ENCODE results near the gene MTFR1L.

DNA sequence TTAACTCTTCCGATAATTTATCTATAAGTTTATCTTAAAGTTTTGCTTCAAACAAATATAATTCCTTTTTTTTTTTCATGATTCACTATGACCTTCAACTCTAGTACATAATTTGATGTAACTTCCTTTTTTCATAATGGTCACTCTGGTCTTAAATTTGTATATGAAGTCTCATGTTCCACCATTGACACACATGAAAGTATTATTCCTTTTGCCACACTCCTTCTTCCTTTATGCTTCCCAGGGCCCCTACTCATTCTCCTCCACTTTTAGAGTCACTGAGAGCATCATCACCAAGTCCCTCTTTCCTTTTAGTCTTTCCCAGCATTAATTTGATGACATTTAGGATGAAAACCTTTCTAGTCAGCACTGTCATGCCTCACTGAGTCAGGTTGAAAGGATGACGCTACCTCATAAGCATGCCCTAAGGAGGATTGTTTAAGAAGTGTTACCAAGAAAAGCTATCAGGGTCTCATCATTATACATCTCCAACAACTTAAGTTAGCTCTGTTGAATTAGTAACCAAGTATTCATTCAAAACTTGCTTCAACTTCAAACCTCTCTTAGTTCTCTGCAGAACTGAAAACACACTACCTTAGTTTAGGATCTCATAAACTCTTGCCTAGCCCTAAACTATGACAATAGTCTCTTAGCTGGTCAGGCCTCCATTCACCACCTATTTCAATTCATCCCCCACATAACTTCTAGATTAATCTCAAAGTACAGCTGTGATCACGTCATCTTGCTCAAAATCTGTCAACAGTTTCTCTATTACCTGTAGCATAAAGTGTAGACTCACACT is 25.0 kb downstream of the MTFR1L start:
- TF ChIP-seq, protein P1, sequence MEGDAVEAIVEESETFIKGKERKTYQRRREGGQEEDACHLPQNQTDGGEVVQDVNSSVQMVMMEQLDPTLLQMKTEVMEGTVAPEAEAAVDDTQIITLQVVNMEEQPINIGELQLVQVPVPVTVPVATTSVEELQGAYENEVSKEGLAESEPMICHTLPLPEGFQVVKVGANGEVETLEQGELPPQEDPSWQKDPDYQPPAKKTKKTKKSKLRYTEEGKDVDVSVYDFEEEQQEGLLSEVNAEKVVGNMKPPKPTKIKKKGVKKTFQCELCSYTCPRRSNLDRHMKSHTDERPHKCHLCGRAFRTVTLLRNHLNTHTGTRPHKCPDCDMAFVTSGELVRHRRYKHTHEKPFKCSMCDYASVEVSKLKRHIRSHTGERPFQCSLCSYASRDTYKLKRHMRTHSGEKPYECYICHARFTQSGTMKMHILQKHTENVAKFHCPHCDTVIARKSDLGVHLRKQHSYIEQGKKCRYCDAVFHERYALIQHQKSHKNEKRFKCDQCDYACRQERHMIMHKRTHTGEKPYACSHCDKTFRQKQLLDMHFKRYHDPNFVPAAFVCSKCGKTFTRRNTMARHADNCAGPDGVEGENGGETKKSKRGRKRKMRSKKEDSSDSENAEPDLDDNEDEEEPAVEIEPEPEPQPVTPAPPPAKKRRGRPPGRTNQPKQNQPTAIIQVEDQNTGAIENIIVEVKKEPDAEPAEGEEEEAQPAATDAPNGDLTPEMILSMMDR (IDR thresholded peaks at IDR 0.05) = no peak
- TF ChIP-seq POLR2A (IDR thresholded peaks at IDR 0.05) = no peak

Data from transverse colon (tissue), 3 donors.